Testis (tissue), 2 donors: ENCODE results near the gene DGKZ.
"Not testable (repeated sequence)": the region's sequence is repeated elsewhere in the genome, so short reads cannot be mapped to it uniquely, and the experiment has no call there.

ENCODE experiments used
- CTCF ChIP-seq, 3 experiments: fragments of 450-650 bp in 2 of 3; fragments of 200-600 bp in 1 of 3; sonication (generic) in 1 of 3; IDR thresholded peaks; one replicate each; pipeline ENCODE4 v1.5.1; 2016 to 2019; ENCODE audit warnings: antibody characterized with exemption in 3 of 3, mild to moderate bottlenecking in 2 of 3, moderate library complexity in 1 of 3
- POLR2A ChIP-seq: fragments of 450-650 bp; IDR thresholded peaks from one replicate; pipeline ENCODE4 v1.6.1; 2017; ENCODE audit warnings: antibody characterized with exemption, mild to moderate bottlenecking, moderate library complexity

- not testable (repeated sequence) for TF ChIP-seq CTCF (IDR thresholded peaks at IDR 0.05); POLR2A
These were observed 43.2 kb upstream of the DGKZ start for GRCh38 chr11:46304036-46304435.
